ENCODE data around the gene KRTAP4-3.
"Not testable (repeated sequence)": the region's sequence is repeated elsewhere in the genome, so short reads cannot be mapped to it uniquely, and the experiment has no call there.

Gene KRTAP4-3

DNA sequence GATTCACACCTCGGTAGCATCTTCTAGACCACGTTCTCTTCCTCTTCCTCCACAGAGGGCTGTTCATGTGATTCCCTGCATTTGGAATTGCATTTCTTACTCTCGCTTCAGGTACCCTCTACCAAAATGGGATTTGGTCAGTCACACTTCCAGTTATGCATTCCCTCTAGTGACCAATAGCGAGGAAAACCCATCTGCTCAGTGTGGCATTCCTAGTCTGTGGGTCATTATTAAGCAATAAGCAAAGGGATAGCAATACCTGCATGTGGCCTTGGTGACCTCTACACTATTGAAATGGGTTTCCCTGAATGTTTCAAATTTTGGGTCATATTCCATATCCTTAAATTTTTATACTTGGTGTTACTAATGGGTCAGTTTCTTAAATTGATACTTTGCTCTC lies 18.0 kb downstream of the KRTAP4-3 start:
- DNase-seq = no peak

DNA sequence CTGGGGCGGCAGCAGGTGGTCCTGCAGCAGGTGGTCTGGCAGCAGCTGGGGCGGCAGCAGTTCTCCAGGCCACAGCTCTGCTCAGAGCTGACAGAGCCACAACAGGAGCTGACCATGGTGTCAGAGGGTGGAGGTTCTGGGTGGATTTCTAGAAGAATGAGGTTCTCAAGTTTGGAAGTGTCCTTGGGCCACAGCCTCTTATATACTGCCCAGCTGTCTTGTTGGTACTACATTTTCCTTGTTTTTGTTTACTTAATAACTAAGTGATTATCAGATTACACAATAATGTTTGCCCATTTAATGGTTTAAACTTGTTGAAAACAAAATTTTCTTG lies 18.4 kb downstream of the KRTAP4-3 start, which contains the start of gene KRTAP4-5:
Gene KRTAP4-5, minus strand, starts transcription at position 174 of the 334 bp plus-strand sequence. Its CDS starts 58 bp downstream, at position 116.
- DNase-seq = no peak

DNA sequence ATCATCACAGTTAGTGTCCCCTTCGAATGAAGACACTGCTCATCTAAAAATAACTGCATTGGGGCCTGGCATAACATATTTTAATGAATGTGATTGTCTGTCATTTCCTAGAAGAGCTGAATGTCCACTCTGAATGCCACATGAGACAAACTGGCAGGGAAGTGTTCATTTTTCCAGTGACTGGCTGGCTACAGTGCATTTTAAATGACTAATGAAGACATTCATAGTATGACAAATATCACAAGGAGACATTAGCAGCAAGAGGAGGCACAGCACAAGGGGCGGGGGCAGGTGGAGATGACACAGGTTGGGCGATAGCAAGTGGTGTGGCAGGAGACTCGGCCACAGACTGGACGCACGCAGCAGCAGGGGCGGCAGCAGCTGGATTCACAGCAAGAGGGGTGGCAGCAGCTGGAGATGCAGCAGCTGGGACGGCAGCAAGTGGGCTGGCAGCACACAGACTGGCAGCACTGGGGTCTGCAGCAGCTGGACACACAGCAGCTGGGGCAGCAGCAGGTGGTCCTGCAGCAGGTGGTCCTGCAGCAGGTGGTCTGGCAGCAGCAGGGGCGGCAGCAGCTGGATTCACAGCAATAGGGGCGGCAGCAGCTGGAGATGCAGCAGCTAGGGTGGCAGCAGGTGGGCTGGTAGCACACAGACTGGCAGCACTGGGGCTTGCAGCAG lies 18.9 kb downstream of the KRTAP4-3 start:
- DNase-seq = not testable (repeated sequence)

DNA sequence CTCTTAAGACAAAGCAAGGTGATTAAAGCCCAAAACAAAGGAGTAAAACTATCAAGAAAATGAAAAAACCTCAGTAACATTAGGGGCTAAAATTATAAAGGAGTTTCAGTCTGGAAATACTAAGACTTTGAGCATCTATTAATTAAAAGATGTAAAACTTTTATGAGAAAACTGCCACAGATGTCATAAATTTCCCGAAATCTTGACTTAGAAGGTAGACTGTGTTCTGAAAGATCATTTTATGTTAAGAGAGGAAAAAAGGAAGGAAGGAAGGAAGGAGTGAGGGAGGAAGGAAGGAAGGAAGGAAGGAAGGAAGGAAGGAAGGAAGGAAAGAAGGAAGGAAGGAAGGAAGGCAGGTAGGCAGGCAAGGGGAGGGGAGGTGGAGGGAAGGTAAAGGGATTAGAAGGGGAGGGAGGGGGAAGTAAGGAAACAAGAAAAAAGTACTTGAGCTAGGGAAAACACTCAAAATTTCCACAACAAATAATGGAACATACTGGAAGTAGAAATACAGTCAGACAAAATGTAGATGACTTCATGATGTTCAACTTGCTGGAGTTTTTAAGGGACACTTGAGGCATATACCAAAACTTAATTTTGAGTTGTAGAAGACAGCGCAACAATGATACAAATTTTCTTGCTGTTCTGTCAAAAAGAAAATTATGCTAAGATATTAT lies 20.4 kb downstream of the KRTAP4-3 start:
- no peak for DNase-seq

DNA sequence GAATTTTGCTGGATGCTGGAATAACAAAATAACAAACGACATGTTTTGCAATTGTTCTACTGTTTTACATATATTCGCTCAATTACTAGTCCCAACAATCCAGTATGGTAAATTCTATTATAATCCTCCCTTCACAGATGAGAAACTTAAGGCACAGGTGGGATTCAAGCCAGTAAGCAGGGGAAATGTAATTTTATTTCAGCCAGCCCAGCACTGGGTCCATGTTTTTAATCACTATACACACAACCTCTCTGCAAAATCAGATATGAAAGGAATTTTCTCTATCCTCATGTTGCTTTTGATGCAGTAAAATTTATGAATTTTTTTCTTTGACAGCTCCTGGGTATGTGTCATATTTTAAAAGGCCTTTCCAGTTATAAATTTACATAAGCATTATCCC lies 22.8 kb downstream of the KRTAP4-3 start:
- no peak for DNase-seq

DNA sequence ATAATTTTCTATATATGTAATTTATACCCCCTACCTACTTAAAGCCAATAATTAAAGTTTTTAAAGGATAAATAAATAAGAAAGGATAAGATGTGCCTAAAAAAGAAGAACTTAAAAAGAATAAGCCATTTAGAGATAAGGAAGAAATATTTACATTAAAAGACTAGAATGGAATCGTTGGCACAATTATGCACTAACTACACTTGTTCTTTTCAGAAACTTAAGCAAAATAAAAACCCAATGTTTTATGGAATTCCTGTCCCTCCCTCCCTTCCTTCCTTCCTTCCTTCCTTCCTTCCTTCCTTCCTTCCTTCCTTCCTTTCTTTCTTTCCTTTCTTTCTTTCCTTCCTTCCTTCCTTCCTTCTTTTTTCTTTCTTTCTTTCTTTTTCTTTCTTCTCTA lies 23.2 kb downstream of the KRTAP4-3 start:
- no peak for DNase-seq

DNA sequence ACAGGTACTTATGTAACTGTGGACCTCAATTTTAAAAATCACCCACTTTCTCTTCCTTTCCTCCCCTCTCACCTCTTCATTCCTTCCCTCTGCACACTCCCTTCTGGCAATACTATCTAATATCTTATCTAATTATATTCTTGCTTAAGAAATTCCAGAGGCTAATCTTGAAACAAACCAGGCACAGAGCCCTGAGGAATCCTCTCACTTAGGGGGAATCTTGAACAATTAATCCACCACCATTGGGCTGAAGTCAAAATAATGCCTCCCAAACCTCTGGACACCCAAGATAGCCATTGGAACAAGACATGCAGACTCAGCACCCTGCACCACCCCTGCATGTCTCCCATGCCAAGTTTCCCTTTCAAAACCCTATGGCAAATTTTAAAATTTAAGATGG lies 26.7 kb downstream of the KRTAP4-3 start:
- no peak for DNase-seq

DNA sequence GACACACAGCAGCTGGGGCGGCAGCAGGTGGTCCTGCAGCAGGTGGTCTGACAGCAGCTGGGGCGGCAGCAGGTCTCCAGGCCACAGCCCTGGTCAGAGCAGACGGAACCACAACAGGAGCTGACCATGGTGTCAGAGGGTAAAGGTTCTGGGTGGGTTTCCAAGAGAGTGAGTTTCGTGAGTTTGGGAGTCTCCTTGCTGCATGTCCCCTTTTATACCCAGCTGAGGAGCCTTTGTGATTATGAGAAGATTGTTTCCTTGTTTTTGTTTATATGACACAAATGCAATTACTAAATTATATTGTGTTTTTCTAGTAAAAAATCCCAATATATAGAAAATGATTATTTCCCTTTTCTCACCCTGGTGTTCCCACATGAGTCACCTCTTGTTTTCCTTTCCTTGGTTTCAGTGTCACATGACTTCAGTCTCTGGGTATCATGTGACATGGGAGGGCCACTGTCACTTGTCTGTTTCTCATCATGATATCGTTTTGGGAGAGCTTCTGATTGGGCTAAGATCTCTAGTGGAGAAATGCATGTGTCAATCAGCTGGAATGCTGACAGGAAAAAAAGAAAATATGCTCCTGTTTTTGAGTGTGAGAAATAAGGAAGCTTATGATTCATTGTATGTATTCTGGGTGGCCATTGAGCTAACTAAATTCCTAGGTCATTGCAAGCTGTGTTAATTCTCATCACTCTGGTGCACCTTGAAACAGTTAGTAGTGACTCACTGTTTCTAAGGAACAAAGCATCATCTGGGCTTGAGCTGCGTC lies 27.5 kb downstream of the KRTAP4-3 start, which contains the start of gene KRTAP4-6:
Gene KRTAP4-6, minus strand, starts transcription at position 185 of the 772 bp plus-strand sequence. Its CDS starts 57 bp downstream, at position 128.
- DNase-seq = no peak

DNA sequence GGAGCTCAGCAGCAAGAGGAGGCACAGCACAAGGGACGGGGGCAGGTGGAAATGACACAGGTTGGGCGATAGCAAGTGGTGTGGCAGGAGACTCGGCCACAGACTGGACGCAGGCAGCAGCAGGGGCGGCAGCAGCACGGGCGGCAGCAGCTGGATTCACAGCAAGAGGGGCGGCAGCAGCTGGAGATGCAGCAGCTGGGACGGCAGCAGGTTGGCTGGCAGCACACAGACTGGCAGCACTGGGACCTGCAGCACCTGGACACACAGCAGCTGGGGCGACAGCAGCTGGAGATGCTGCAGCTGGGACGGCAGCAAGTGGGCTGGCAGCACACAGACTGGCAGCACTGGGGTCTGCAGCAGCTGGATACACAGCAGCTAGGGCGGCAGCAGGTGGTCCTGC lies 28.2 kb downstream of the KRTAP4-3 start:
- DNase-seq = not testable (repeated sequence)

DNA sequence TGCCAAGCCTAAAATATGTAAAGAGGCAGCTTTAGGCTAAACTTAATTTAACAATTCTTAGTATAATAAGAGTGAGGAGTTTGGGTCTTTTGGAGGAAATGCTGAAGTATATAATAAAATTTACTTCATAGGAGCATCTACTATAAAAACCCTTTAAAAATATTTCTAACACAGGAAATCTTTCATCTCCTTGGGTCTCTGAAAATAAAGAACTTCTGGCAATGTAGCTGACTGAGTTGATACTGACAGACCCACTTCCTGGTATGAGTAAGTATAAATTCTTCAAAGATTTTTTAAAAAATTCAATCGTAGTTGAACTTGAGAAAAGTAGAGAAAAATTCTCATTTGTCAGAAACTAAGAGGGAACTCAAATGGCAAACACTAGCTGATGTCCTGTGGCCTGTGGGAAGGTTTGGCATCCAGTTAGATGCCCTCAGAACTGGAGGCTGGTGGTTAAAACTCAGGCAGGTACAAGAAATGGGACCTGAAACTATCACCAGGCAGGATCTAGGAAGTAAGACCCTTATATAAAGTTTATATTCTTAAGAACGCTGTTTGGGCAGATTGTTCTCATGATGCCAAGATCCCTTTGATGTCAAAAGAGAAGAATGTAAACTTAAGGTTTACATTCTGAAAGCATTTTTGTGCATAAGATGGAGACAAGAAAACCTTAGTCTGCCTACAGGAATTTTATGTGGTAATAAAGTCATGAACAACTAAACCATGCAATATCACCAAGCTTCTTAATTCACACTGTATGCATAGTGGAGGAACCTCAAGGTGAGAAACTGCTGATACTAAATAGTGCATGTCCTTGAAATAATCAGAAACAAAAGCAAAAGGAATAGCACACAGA lies 33.9 kb downstream of the KRTAP4-3 start:
- no peak for DNase-seq

DNA sequence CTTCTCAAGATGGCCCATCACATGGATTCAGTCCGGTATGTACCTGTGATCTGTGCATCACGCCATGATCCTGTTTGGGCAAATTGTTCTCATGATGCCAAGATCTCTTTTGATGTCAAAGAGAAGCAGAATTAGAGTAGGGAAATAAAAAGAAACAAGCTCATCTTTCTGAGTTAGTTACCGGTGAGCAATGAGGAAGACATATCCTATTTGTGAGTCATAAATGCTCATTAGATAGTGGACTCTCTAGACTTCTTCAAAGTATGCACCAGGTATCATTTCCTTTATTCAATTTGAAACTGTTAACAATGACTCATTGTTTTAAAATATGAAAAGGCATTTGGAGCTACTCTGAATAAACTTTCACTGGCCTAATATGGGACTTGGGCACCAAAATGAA lies 36.0 kb downstream of the KRTAP4-3 start:
- no peak for DNase-seq

DNA sequence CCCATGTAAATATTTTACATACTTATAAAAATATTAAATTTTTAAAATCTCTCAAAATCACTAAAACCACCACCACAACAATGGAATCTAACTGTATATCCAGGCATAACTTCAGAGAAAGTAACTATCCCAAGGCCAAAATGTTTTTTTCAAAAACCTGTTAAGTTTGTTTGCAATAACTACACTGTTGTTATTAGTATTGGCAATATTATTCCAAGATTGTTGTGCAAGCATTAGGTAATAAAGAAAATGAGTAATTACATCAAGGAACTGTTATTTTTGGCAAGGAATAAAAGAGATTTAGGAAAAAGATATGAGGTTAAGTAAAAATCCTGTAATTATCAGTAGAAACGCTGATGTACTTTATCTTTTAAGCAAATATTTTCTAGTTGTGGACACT lies 40.6 kb downstream of the KRTAP4-3 start:
- no peak for DNase-seq

DNA sequence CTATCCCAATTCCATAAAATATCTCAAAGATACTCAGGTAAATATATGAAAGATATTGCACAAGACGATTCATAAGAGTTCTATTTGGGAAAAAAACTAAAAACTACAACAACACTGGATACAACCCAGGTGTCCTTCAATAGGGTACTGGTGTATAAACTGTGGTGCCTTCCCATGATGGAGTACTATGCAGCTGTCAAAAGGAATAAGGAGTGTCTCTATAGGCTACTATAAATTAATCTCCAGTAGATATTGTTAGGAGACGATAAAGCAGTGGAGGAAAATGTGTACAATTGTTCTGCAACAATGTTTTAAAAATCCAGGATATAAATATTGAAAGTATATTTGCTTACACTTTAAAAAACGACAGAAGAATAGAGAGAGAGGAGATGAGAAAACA lies 41.6 kb downstream of the KRTAP4-3 start:
- DNase-seq = no peak

DNA sequence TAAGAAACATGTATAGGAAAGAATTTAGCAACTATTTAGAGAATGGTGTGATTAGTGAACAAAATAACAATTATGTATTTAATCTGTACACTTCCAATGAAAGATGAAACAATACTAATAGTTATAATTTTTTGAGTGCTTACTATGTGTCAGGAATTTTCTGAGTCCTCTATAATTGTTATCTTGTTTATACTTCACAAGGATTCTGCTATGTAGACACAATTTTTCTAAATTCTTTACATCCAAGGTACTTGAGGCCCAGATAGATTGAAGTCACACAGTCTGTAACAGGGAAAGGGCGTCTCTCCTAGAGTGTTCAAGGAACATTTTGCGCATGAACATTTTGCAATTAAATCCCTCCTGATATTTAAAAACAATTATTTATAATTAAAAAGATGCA lies 43.0 kb downstream of the KRTAP4-3 start:
- DNase-seq = no peak

DNA sequence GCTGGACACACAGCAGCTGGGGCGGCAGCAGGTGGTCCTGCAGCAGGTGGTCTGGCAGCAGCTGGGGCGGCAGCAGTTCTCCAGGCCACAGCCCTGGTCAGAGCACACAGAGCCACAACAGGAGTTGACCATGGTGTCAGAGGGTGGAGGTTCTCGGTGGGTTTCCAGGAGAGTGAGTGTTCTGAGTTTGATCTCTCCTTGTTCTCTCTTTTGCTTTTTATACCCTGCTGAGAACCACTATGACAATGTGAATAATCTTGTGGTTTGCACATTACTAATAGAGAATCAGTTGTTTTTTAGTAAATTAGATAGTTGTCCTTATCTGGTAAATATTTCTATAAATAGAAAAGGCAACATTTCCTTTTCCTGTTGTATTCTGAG lies 44.0 kb downstream of the KRTAP4-3 start, which contains the start of gene KRTAP4-12:
Gene KRTAP4-12, minus strand, starts transcription at position 192 of the 381 bp plus-strand sequence. Its CDS starts 60 bp downstream, at position 132.
- not testable (repeated sequence) for DNase-seq

DNA sequence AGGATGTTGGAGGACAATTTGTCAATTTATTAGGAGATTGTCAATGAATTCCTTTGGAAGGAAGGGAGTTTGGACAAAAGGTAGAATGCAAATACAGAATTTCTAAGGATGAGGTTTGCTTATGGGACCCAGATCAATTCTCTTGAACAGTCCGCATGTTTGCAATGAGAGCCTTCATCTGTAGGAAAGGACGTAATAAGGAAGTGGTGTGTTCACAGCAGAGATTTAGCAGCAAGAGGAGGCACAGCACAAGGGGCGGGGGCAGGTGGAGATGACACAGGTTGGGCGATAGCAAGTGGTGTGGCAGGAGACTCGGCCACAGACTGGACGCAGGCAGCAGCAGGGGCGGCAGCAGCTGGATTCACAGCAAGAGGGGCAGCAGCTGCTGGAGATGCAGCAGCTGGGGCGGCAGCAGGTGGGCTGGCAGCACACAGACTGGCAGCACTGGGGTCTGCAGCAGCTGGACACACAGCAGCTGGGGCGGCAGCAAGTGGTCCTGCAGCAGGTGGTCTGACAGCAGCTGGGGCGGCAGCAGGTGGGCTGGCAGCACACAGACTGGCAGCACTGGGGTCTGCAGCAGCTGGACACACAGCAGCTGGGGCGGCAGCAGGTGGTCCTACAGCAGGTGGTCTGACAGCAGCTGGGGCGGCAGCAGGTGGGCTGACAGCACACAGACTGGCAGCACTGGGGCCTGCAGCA lies 44.6 kb downstream of the KRTAP4-3 start:
- DNase-seq = not testable (repeated sequence)

DNA sequence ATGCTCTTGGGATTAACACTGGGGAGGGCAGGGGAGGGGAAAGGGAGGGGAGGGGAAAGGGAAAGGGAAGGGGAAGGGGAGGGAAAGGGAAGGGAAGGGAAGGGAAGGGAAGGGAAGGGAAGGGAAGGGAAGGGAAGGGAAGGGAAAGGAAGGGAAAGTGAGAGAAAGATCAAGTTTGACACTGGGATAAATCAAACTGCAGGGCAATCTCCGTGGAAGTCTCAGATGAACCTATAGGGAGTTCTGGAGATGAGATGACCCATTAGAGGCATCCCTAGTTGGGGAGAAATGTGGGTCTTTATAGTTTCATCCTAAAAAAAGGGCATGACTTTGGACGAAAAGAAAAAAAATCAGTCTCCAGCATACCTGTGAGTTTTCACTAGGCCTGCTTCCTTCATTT lies 46.3 kb downstream of the KRTAP4-3 start:
- no peak for DNase-seq

DNA sequence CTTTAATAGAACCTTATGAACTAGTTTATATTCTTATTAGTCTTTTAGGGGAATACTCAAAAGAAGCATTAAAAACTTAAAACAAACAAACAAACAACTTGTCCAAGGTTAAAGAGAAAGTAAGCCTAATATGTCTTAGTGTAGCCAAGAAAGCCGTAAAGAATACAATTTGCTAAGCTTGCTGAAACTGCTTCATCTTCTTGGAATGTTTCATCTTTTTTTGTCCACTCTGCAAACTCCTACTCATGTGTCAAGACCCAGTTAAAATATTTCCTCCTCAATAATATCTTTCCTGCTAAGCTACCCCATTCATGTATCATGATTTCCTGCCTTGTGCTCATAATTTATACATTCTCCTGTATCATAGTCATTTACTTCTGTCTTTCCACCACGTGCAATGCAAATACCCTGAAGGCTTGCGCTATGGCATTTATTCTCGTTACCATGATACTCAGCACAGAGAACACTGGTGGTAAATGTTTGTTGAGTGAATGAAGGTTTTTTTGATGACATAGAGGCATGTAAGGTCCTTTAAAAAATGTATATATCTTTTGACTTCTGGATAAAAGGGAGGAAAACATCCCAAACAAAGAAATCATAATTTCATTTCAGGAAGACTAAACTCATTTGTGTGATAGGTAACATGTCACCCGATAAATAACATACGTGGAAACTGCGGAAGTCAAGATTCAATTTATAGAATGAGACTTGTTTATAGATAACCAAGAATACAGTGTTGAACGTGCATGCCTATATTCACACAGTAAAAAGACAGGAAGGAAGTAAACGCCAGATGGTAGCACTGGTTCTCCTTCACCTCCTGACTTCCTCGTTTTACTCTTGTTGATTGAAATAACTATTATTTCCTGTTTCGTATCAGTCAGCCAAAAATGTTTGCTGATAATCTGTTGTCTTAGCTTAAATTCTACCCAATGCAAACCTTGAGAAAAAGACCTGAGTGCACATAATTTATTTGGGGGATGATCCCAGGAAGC lies 48.0 kb downstream of the KRTAP4-3 start:
- DNase-seq = not testable (repeated sequence)

DNA sequence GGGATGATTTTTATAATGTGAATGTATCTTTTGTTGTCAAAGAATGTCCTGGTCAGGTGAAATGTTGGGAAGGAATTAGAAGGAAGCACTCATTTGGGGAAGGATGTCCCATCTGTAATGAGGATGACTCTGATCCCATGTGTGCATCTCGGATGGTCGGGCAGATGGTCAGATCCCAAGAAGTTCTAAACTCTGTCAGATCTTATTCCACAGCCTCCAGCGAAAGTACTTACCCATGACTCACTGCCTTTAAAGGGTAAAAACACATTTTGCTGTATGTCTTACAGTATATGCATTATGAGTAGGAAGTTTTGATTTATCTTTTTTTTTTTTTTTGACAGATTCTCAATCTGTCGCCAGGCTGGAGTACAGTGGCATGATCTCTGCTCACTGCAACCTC lies 49.3 kb downstream of the KRTAP4-3 start:
- DNase-seq = no peak

DNA sequence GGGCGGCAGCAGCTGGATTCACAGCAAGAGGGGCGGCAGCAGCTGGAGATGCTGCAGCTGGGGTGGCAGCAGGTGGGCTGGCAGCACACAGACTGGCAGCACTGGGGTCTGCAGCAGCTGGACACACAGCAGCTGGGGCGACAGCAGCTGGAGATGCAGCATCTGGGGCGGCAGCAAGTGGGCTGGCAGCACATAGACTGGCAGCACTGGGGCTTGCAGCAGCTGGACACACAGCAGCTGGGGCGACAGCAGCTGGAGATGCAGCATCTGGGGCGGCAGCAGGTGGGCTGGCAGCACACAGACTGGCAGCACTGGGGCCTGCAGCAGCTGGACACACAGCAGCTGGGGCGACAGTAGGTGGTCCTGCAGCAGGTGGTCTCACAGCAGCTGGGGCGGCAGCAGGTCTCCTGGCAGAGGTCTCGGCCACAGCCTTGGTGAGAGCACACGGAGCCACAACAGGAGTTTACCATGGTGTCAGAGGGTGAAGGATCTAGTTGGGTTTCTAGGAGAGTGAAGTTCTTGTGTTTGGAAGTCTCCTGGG lies 50.1 kb downstream of the KRTAP4-3 start, which contains the start of gene KRTAP4-11:
Gene KRTAP4-11, minus strand, starts transcription at position 528 of the 541 bp plus-strand sequence. Its CDS starts 58 bp downstream, at position 470.
- not testable (repeated sequence) for DNase-seq

All from DMS 273 treated with DMSO at 0.1 percent for 48 hours (cell line).